ENCODE results near the gene CHKA.

DNA sequence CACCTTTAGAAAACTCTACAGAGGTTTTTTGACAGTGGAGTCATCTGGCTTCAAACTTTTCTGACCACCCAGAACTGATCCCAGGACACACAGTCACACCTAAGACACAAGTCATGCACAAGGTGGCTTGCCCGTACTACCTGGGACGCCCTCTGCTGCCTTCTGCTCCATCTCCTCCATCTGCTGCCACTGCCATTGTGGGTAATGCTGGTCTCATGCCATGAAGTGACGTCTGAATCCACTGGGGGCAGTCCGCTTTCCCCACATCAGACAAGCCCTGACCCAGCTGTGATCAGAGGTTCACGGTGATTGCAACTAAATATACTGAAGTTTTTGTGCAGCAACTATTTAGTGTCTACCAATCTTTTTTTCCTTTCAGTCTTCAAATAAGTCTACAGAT lies 96.1 kb downstream of the CHKA start:
- TF ChIP-seq, protein P1, sequence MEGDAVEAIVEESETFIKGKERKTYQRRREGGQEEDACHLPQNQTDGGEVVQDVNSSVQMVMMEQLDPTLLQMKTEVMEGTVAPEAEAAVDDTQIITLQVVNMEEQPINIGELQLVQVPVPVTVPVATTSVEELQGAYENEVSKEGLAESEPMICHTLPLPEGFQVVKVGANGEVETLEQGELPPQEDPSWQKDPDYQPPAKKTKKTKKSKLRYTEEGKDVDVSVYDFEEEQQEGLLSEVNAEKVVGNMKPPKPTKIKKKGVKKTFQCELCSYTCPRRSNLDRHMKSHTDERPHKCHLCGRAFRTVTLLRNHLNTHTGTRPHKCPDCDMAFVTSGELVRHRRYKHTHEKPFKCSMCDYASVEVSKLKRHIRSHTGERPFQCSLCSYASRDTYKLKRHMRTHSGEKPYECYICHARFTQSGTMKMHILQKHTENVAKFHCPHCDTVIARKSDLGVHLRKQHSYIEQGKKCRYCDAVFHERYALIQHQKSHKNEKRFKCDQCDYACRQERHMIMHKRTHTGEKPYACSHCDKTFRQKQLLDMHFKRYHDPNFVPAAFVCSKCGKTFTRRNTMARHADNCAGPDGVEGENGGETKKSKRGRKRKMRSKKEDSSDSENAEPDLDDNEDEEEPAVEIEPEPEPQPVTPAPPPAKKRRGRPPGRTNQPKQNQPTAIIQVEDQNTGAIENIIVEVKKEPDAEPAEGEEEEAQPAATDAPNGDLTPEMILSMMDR (IDR thresholded peaks at IDR 0.05; ENCODE audit: low read length), result no peak; the same call in 1 of the 2 replicates
- TF ChIP-seq EZH2phosphoT487 (IDR thresholded peaks at IDR 0.05; ENCODE audit: low read length), result no peak

All from MM.1S (cell line).